H1 (cell line): ENCODE data around the gene OPA3. TPM values are rescaled to one million over a fixed set of nuclear protein-coding genes. Genes with fewer than 3 reads are reported as not detected.

ENCODE experiments used
- CTCF ChIA-PET: fragments of 300-600 bp; sonication (Branson Sonifier 250); formaldehyde crosslinking; loops from one replicate; lab custom pipeline; 2021; ENCODE audit not compliant: partially characterized antibody; lab: Charles Lee
- POLR2A ChIA-PET: fragments of 300-600 bp; sonication (Branson Sonifier 250); formaldehyde crosslinking; loops from one replicate; lab custom pipeline; 2021; ENCODE audit warnings: inconsistent platforms; ENCODE audit not compliant: partially characterized antibody; lab: Charles Lee
- DNase-seq, 2 experiments: peaks; one replicate each; pipeline versions ENCODE4 v3.0.0 to v3.0.0-alpha.2; 2010 to 2022; ENCODE audit warnings: low spot score in 2 of 2, low read depth in 1 of 2, mixed read lengths in 1 of 2
- FAIRE-seq: peaks from 2 replicates; lab custom pipeline; 2011; peaks lifted over from hg19 to GRCh38; lab: Jason Lieb, UNC
- H2AFZ ChIP-seq: 2 replicates; pipeline ENCODE4 v1.8.1; 2012; ENCODE audit warnings: low read length, inconsistent platforms
- H2AK5ac ChIP-seq: 2 replicates; pipeline ENCODE4 v1.6.1; 2013; ENCODE audit warnings: low read depth, low read length
- H2BK120ac ChIP-seq: replicated peaks from 2 replicates; pipeline ENCODE3; 2013; ENCODE audit warnings: low read depth, low read length, inconsistent platforms
- H2BK12ac ChIP-seq: 2 replicates; pipeline ENCODE4 v1.6.1; 2013; ENCODE audit warnings: low read depth, low read length
- H2BK15ac ChIP-seq: 2 replicates; pipeline ENCODE4 v1.6.1; 2013; ENCODE audit warnings: low read length
- H2BK20ac ChIP-seq: 2 replicates; pipeline ENCODE4 v1.6.1; 2013; ENCODE audit warnings: low read length
- H2BK5ac ChIP-seq: 2 replicates; pipeline ENCODE4 v1.6.1; 2013; ENCODE audit warnings: low read depth, low read length
- H3K14ac ChIP-seq: 2 replicates; pipeline ENCODE4 v1.6.1; 2013; ENCODE audit warnings: inconsistent platforms; ENCODE audit not compliant: insufficient read length
- H3K18ac ChIP-seq: 2 replicates; pipeline ENCODE4 v1.6.1; 2013; ENCODE audit warnings: low read length; ENCODE audit errors: extremely low read depth
- H3K23ac ChIP-seq: 2 replicates; pipeline ENCODE4 v1.6.1; 2013; ENCODE audit warnings: inconsistent platforms; ENCODE audit not compliant: insufficient read length
- H3K23me2 ChIP-seq: 2 replicates; pipeline ENCODE4 v1.6.1; 2013; ENCODE audit warnings: low read depth, low read length
- H3K27ac ChIP-seq: 2 replicates; pipeline ENCODE4 v1.6.1; 2011; ENCODE audit warnings: low read depth, low read length, inconsistent platforms
- H3K27me3 ChIP-seq, 4 experiments: replicated peaks in 1 of 4; 1 replicate in 1 of 4; 2 replicates in 3 of 4; pipeline versions ENCODE4 v1.6.1 to v1.8.1; 2011 to 2013; ENCODE audit warnings: low read length in 3 of 4, mild to moderate bottlenecking in 3 of 4, inconsistent platforms in 2 of 4, mixed read lengths in 2 of 4, moderate library complexity in 1 of 4; ENCODE audit not compliant: control insufficient read depth in 3 of 4, insufficient read depth in 3 of 4; ENCODE audit errors: extremely low read depth in 1 of 4
- H3K36me3 ChIP-seq, 4 experiments: 2 replicates each; pipeline versions ENCODE4 v1.6.1 to v1.8.1; 2011 to 2013; ENCODE audit warnings: mild to moderate bottlenecking in 4 of 4, low read length in 3 of 4, moderate library complexity in 2 of 4, control low read depth in 1 of 4, inconsistent platforms in 1 of 4; ENCODE audit not compliant: insufficient read depth in 4 of 4, control insufficient read depth in 2 of 4
- H3K4ac ChIP-seq: replicated peaks from 2 replicates; pipeline ENCODE3; 2013; ENCODE audit warnings: low read length, low read depth, mixed read lengths, inconsistent platforms; ENCODE audit not compliant: insufficient read length
- H3K4me1 ChIP-seq, 4 experiments: replicated peaks in 1 of 4; 1 replicate in 1 of 4; 2 replicates in 3 of 4; pipeline versions ENCODE4 v1.6.1 to v1.8.1; 2011 to 2013; ENCODE audit warnings: low read length in 3 of 4, inconsistent platforms in 2 of 4, mixed read lengths in 1 of 4; ENCODE audit not compliant: insufficient read depth in 4 of 4, control insufficient read depth in 3 of 4
- H3K4me2 ChIP-seq, 2 experiments: 2 replicates each; pipeline versions ENCODE4 v1.6.1 to v1.8.1; 2011 to 2013; ENCODE audit warnings: low read depth in 2 of 2, low read length in 2 of 2, control low read depth in 1 of 2, inconsistent platforms in 1 of 2, mild to moderate bottlenecking in 1 of 2; ENCODE audit not compliant: insufficient read depth in 1 of 2
- H3K4me3 ChIP-seq, 4 experiments: fragments of 200-600, 300-600 bp in 1 of 4; sonication (generic), shearing (Covaris generic), sonication (Bioruptor Twin) in 1 of 4; 2 replicates each; pipeline versions ENCODE4 v1.5.1 to v1.8.1; 2011 to 2016; ENCODE audit warnings: low read length in 4 of 4, low read depth in 3 of 4, control low read depth in 2 of 4, inconsistent platforms in 2 of 4, mild to moderate bottlenecking in 2 of 4, mixed read lengths in 1 of 4, moderate library complexity in 1 of 4; ENCODE audit not compliant: insufficient read depth in 2 of 4; ENCODE audit errors: extremely low read depth in 1 of 4
- H3K56ac ChIP-seq: replicated peaks from 2 replicates; pipeline ENCODE3; 2013; ENCODE audit warnings: low read depth, mild to moderate bottlenecking, mixed read lengths, low read length, inconsistent platforms; ENCODE audit not compliant: insufficient read length
- H3K79me1 ChIP-seq: 2 replicates; pipeline ENCODE4 v1.6.1; 2013; ENCODE audit warnings: low read depth, low read length, control low read depth
- H3K79me2 ChIP-seq, 2 experiments: 2 replicates each; pipeline versions ENCODE4 v1.6.1 to v1.8.1; 2012 to 2013; ENCODE audit warnings: low read length in 2 of 2, mild to moderate bottlenecking in 2 of 2, inconsistent platforms in 1 of 2; ENCODE audit not compliant: insufficient read depth in 2 of 2, control insufficient read depth in 1 of 2
- H3K9ac ChIP-seq, 4 experiments: replicated peaks in 1 of 4; 1 replicate in 1 of 4; 2 replicates in 3 of 4; pipeline versions ENCODE4 v1.6.1 to v1.8.1; 2011 to 2013; ENCODE audit warnings: low read depth in 3 of 4, low read length in 3 of 4, control low read depth in 2 of 4, mild to moderate bottlenecking in 2 of 4, moderate library complexity in 2 of 4, inconsistent platforms in 1 of 4; ENCODE audit errors: extremely low read depth in 1 of 4
- H3K9me3 ChIP-seq, 2 experiments: 2 replicates each; pipeline versions ENCODE4 v1.6.1 to v1.8.1; 2012 to 2013; ENCODE audit warnings: mild to moderate bottlenecking in 2 of 2, moderate library complexity in 2 of 2, control low read depth in 1 of 2, inconsistent platforms in 1 of 2, low read depth in 1 of 2, low read length in 1 of 2, mixed read lengths in 1 of 2; ENCODE audit not compliant: insufficient read depth in 2 of 2
- H4K20me1 ChIP-seq, 2 experiments: replicated peaks in 1 of 2; 2 replicates each; pipeline versions ENCODE3 to v1.8.1; 2011 to 2013; ENCODE audit warnings: inconsistent platforms in 2 of 2, low read length in 2 of 2, mild to moderate bottlenecking in 1 of 2; ENCODE audit not compliant: insufficient read depth in 2 of 2, control insufficient read depth in 1 of 2
- H4K5ac ChIP-seq: 2 replicates; pipeline ENCODE4 v1.6.1; 2013; ENCODE audit warnings: low read length, low read depth, mixed read lengths, inconsistent platforms; ENCODE audit not compliant: insufficient read length
- H4K8ac ChIP-seq: 2 replicates; pipeline ENCODE4 v1.8.0; 2013; ENCODE audit warnings: mild to moderate bottlenecking, moderate library complexity, low read length, inconsistent platforms; ENCODE audit not compliant: insufficient read depth; ENCODE audit errors: extremely low read depth
- H4K91ac ChIP-seq: replicated peaks from 2 replicates; pipeline ENCODE3; 2013; ENCODE audit warnings: low read length, mixed read lengths, inconsistent platforms; ENCODE audit not compliant: insufficient read length
- BRCA1 ChIP-seq: IDR thresholded peaks from 2 replicates; pipeline ENCODE4 v1.6.1; 2012; ENCODE audit warnings: low read depth, low read length, improper control_type of control experiment
- HDAC2 ChIP-seq, 2 experiments: fragments of 300-600 bp in 1 of 2; sonication (generic) in 1 of 2; IDR thresholded peaks; 2 replicates each; pipeline ENCODE4 v1.6.1; 2011 to 2012; ENCODE audit warnings: low read depth in 2 of 2, low read length in 2 of 2, mild to moderate bottlenecking in 2 of 2, moderate library complexity in 2 of 2, borderline replicate concordance in 1 of 2, inconsistent platforms in 1 of 2
- POU5F1 ChIP-seq: IDR thresholded peaks from 2 replicates; pipeline ENCODE4 v1.6.1; 2011; ENCODE audit warnings: low read depth, mild to moderate bottlenecking, low read length, moderate library complexity
- RFX5 ChIP-seq: IDR thresholded peaks from 2 replicates; pipeline ENCODE4 v1.6.1; 2011; ENCODE audit warnings: low read depth, low read length, improper control_type of control experiment, borderline replicate concordance
- TEAD4 ChIP-seq: IDR thresholded peaks from 2 replicates; pipeline ENCODE4 v1.6.1; 2012; ENCODE audit warnings: low read depth, low read length, inconsistent platforms, mixed read lengths
- WGBS, 2 experiments: shearing (Covaris generic) in 1 of 2; methylation state at CpG; one replicate each; pipeline versions ENCODE4 v1.1.6 to v1.1.7; 2013 to 2015; ENCODE audit warnings: low lambda C conversion rate in 2 of 2, mixed read lengths in 2 of 2, inconsistent platforms in 1 of 2, low coverage in 1 of 2, missing lambda C conversion rate in 1 of 2; ENCODE audit not compliant: insufficient replicate concordance in 2 of 2, insufficient coverage in 1 of 2, insufficient read length in 1 of 2; ENCODE audit errors: extremely low coverage in 1 of 2, missing lambda C conversion rate in 1 of 2; 5-methylcytosine and 5-hydroxymethylcytosine counted together
- polyA plus RNA-seq, 7 experiments: library from polyadenylated mRNA; depleted of rRNA in 3 of 7; stranded (reverse) in 5 of 7; unstranded in 2 of 7; fragments of >200 nt in 5 of 7; fragments of 200-250 nt in 2 of 7; gene quantifications; 1 replicate in 5 of 7; 2 replicates in 1 of 7; 4 replicates in 1 of 7; pipeline versions ENCODE4 v1.2.1 to v1.2.3, GENCODE V29; 2011 to 2013; ENCODE audit warnings: missing spikeins in 2 of 7, mixed read lengths in 2 of 7
- total RNA-seq: library from RNA; stranded (reverse); fragmentation: NEBNext Ultra II Directional; extraction: Animal tissue kit (Norgen Biotek cat#: 25700); gene quantifications from 2 replicates; pipeline ENCODE4 v1.2.1, GENCODE V29; 2021

OPA3 gene
- total and polyA plus RNA-seq, 2 of the 8 experiments (the other 6 are each of a cell fraction or from before 2014, with no cell fraction given): 12.5 to 14.5 TPM

GRCh38 chr19:45503909-45504308 is 80.7 kb downstream of the OPA3 start:
- Histone ChIP-seq H2BK120ac (no peak overlapping the region), H3K4me3 (no peak overlapping the region), H4K20me1 (peaks cover 0 to 2% of the 10 kb centered on the region in 2 experiments), H4K5ac (no peak overlapping the region), H3K9me3 (no peaks in the 10 kb centered on the region), H3K14ac (no peak overlapping the region), H3K79me2 (peaks cover 0 to 10% of the 10 kb centered on the region in 2 experiments; a peak in 2 of 4 replicates), H4K8ac (no peak overlapping the region), H3K4ac (no peak overlapping the region), H2AK5ac (no peak overlapping the region), H2AFZ (no peak overlapping the region), H2BK15ac (no peak overlapping the region), H3K79me1 (0 out of 2 replicates have a peak, but pooled peaks cover 2% of the 10 kb centered on the region), H4K91ac (no peak overlapping the region), H3K4me1 (peaks cover 9 to 14% (median 13%) of the 10 kb centered on the region in 4 experiments), H3K18ac (no peak overlapping the region), H3K9ac (no peak overlapping the region), H3K56ac (no peak overlapping the region), H2BK12ac (no peak overlapping the region), H3K4me2 (no peak overlapping the region), H3K27me3 (peaks cover 0 to 3% (median 1%) of the 10 kb centered on the region in 4 experiments; a peak in 2 of 7 replicates), H3K23me2 (peaks cover 12% of the 10 kb centered on the region; the same call in 1 of the 2 replicates), H2BK5ac (no peak overlapping the region), H3K36me3 (no peaks in the 10 kb centered on the region), H2BK20ac (no peak overlapping the region), H3K23ac (no peak overlapping the region), H3K27ac (no peak overlapping the region)
- 89% methylated on average over 6 of the region's 9 CpGs; no CpG with 5 or more reads in 1 of the 2 experiments for WGBS, 2 experiments
- CTCF ChIA-PET: interaction anchor here (0.7 to 2.8 kb wide), 3 partner anchors 18 to 64 kb away, joined by 3 to 12 read pairs (median 3); no protein-coding TSS in a partner anchor
- FAIRE-seq (no peak), DNase-seq (no peak)
- TF ChIP-seq HDAC2 (IDR thresholded peaks at IDR 0.05; ENCODE audit: borderline replicate concordance in 1 of 2, low read depth in 2 of 2, low read length in 2 of 2): no peak
- TF ChIP-seq POU5F1: no peak
- TF ChIP-seq TEAD4: no peak
- no peak for TF ChIP-seq BRCA1
- no peak for TF ChIP-seq RFX5
- POLR2A ChIA-PET: interaction anchor here (0.7 to 2.3 kb wide), 3 partner anchors 9 to 43 kb away, joined by 3 to 12 read pairs (median 3); partner anchors contain the start of gene FOSB
